IPS-20b (cell line): ENCODE data around the gene SLC25A2.
"Not testable (repeated sequence)": the region's sequence is repeated elsewhere in the genome, so short reads cannot be mapped to it uniquely, and the experiment has no call there.

Source experiments
- H3K27ac ChIP-seq: one replicate; pipeline ENCODE4 v1.5.1; 2013; ENCODE audit warnings: low read length
- H3K27me3 ChIP-seq: 2 replicates; pipeline ENCODE4 v1.6.1; 2013; ENCODE audit warnings: mild to moderate bottlenecking, low read length, inconsistent platforms; ENCODE audit not compliant: insufficient read depth
- H3K36me3 ChIP-seq: 2 replicates; pipeline ENCODE4 v1.6.1; 2013; ENCODE audit warnings: low read depth, mild to moderate bottlenecking, inconsistent platforms, low read length, moderate library complexity; ENCODE audit not compliant: insufficient read depth
- H3K4me1 ChIP-seq: 2 replicates; pipeline ENCODE4 v1.6.1; 2013; ENCODE audit warnings: mild to moderate bottlenecking, control low read depth, inconsistent platforms, low read length, moderate library complexity; ENCODE audit not compliant: insufficient read depth
- H3K4me3 ChIP-seq: 2 replicates; pipeline ENCODE4 v1.5.1; 2013; ENCODE audit warnings: mild to moderate bottlenecking, low read length, inconsistent platforms
- H3K9ac ChIP-seq: 2 replicates; pipeline ENCODE4 v1.6.1; 2013; ENCODE audit warnings: low read depth, mild to moderate bottlenecking, inconsistent platforms, low read length, moderate library complexity
- H3K9me3 ChIP-seq: 2 replicates; pipeline ENCODE4 v1.6.1; 2013; ENCODE audit warnings: mild to moderate bottlenecking, low read depth, low read length, inconsistent platforms; ENCODE audit not compliant: insufficient read depth

Gene SLC25A2

GRCh38 chr5:141303756-141304155, at the start of gene SLC25A2:
SLC25A2 (minus strand) TSS chr5:141304049; CDS start chr5:141303865, 184 bp downstream.
- Histone ChIP-seq H3K27ac (no peak within 1 kb of the TSS), H3K27me3 (no peaks in the 10 kb centered on the region), H3K36me3 (no peaks in the 10 kb centered on the region), H3K4me1 (no peaks in the 10 kb centered on the region), H3K9me3 (peaks cover 42% of the 10 kb centered on the region), H3K9ac (no peak within 1 kb of the TSS), H3K4me3 (no peak within 1 kb of the TSS)

GRCh38 chr5:141351591-141351990, 47.7 kb upstream of the SLC25A2 start:
- Histone ChIP-seq H3K9ac (no peak overlapping the region), H3K4me3 (no peak overlapping the region), H3K27ac (no peak overlapping the region), H3K36me3 (no peaks in the 10 kb centered on the region; the same call in 1 of the 2 replicates), H3K27me3 (no peaks in the 10 kb centered on the region), H3K9me3 (peaks cover 60% of the 10 kb centered on the region), H3K4me1 (no peaks in the 10 kb centered on the region)

- H3K27ac ChIP-seq = no peak within 1 kb of the TSS
- H3K9me3 ChIP-seq = peaks cover 53% of the 10 kb centered on the region
- no peaks in the 10 kb centered on the region for H3K36me3 ChIP-seq
- H3K9ac ChIP-seq = no peak within 1 kb of the TSS
- H3K4me1 ChIP-seq = no peaks in the 10 kb centered on the region
- H3K4me3 ChIP-seq = peak within 1 kb of the TSS; percentile 42; the same call in 1 of the 2 replicates
- H3K27me3 ChIP-seq = no peaks in the 10 kb centered on the region
Observed at GRCh38 chr5:141349917-141350619, 46.2 kb upstream of the SLC25A2 start, which contains the start of gene PCDHGB1. PCDHGB1 (plus strand) TSS chr5:141350099; CDS start chr5:141350261, 162 bp downstream.

GRCh38 chr5:141346017-141346416, 42.2 kb upstream of the SLC25A2 start:
- H3K27ac ChIP-seq, H3K4me3 ChIP-seq, H3K4me1 ChIP-seq, H3K27me3 ChIP-seq, H3K9ac ChIP-seq, H3K36me3 ChIP-seq: not testable (repeated sequence)
- peaks cover 51% of the 10 kb centered on the region for H3K9me3 ChIP-seq

GRCh38 chr5:141345327-141345726, 41.5 kb upstream of the SLC25A2 start:
- H3K36me3 ChIP-seq = no peaks in the 10 kb centered on the region
- no peaks in the 10 kb centered on the region for H3K4me1 ChIP-seq
- H3K9ac ChIP-seq = no peak overlapping the region
- peaks cover 45% of the 10 kb centered on the region for H3K9me3 ChIP-seq
- no peak overlapping the region for H3K4me3 ChIP-seq
- H3K27ac ChIP-seq = no peak overlapping the region
- H3K27me3 ChIP-seq = no peaks in the 10 kb centered on the region

GRCh38 chr5:141343953-141344463, 40.2 kb upstream of the SLC25A2 start:
- peaks cover 56% of the 10 kb centered on the region for H3K9me3 ChIP-seq
- no peaks in the 10 kb centered on the region for H3K27me3 ChIP-seq
- H3K4me1 ChIP-seq = no peaks in the 10 kb centered on the region
- no peak overlapping the region for H3K27ac ChIP-seq
- no peak overlapping the region for H3K9ac ChIP-seq
- H3K36me3 ChIP-seq = no peaks in the 10 kb centered on the region
- H3K4me3 ChIP-seq = no peak overlapping the region

- Histone ChIP-seq H3K9ac (no peak within 1 kb of the TSS), H3K27me3 (no peaks in the 10 kb centered on the region), H3K9me3 (peaks cover 60% of the 10 kb centered on the region), H3K4me1 (no peaks in the 10 kb centered on the region), H3K27ac (no peak within 1 kb of the TSS), H3K4me3 (no peak within 1 kb of the TSS), H3K36me3 (no peaks in the 10 kb centered on the region)
Observed at GRCh38 chr5:141343242-141343952, 39.5 kb upstream of the SLC25A2 start, which contains the start of gene PCDHGA3. PCDHGA3 (plus strand) TSS chr5:141343829; CDS start chr5:141344034, 205 bp downstream.

GRCh38 chr5:141342773-141343172, 38.9 kb upstream of the SLC25A2 start:
- no peak overlapping the region for H3K4me3 ChIP-seq
- no peaks in the 10 kb centered on the region for H3K36me3 ChIP-seq
- no peaks in the 10 kb centered on the region for H3K4me1 ChIP-seq
- no peak overlapping the region for H3K9ac ChIP-seq
- no peaks in the 10 kb centered on the region for H3K27me3 ChIP-seq
- H3K27ac ChIP-seq = no peak overlapping the region
- H3K9me3 ChIP-seq = peaks cover 65% of the 10 kb centered on the region

- not testable (repeated sequence) for H3K27ac ChIP-seq, H3K4me1 ChIP-seq, H3K36me3 ChIP-seq, H3K9ac ChIP-seq, H3K4me3 ChIP-seq, H3K27me3 ChIP-seq
- peaks cover 60% of the 10 kb centered on the region for H3K9me3 ChIP-seq
Observed at GRCh38 chr5:141340781-141341354, 37.0 kb upstream of the SLC25A2 start.

- Histone ChIP-seq H3K27me3 (no peaks in the 10 kb centered on the region), H3K4me1 (no peaks in the 10 kb centered on the region), H3K4me3 (no peak within 1 kb of the TSS), H3K9ac (no peak within 1 kb of the TSS), H3K27ac (no peak within 1 kb of the TSS), H3K36me3 (no peaks in the 10 kb centered on the region), H3K9me3 (peaks cover 60% of the 10 kb centered on the region)
Observed at GRCh38 chr5:141338538-141339306, 34.9 kb upstream of the SLC25A2 start, which contains the start of gene PCDHGA2. PCDHGA2 (plus strand) TSS chr5:141338760.

- H3K9me3 ChIP-seq = peaks cover 61% of the 10 kb centered on the region
- H3K27ac ChIP-seq, H3K4me1 ChIP-seq, H3K27me3 ChIP-seq, H3K4me3 ChIP-seq, H3K36me3 ChIP-seq, H3K9ac ChIP-seq: not testable (repeated sequence)
Observed at GRCh38 chr5:141332571-141332970, 28.7 kb upstream of the SLC25A2 start.
